ENCODE results near the gene FBXL16.

The FBXL16 gene

DNA sequence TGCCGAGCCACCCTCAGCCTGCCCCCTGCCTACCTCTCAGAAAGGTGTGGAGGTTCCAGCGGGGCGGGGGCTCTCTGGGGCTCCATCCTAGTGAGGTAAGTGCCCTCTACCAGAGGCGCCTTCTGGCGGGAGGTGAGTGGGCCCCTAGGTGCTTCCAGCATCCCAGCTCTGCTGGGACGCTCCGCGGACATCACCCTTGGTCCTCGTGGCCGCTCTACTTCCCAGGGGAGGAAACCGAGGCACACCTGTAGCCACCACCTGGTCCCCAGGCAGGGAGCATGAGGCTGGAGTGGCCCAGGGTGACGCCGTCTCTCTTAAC, 62.6 kb downstream of the FBXL16 start:
- no peak for DNase-seq (ENCODE audit: low spot score)

Measured in SK-N-DZ (cell line).